ENCODE results near the gene AMER3. TPM values are rescaled to one million over a fixed set of nuclear protein-coding genes. Genes with fewer than 3 reads are reported as not detected.
"Not testable (repeated sequence)": the region's sequence is repeated elsewhere in the genome, so short reads cannot be mapped to it uniquely, and the experiment has no call there.

Gene AMER3
- total RNA-seq, 2 donors from 2014 or later: 0.33 to 0.78 TPM

DNA sequence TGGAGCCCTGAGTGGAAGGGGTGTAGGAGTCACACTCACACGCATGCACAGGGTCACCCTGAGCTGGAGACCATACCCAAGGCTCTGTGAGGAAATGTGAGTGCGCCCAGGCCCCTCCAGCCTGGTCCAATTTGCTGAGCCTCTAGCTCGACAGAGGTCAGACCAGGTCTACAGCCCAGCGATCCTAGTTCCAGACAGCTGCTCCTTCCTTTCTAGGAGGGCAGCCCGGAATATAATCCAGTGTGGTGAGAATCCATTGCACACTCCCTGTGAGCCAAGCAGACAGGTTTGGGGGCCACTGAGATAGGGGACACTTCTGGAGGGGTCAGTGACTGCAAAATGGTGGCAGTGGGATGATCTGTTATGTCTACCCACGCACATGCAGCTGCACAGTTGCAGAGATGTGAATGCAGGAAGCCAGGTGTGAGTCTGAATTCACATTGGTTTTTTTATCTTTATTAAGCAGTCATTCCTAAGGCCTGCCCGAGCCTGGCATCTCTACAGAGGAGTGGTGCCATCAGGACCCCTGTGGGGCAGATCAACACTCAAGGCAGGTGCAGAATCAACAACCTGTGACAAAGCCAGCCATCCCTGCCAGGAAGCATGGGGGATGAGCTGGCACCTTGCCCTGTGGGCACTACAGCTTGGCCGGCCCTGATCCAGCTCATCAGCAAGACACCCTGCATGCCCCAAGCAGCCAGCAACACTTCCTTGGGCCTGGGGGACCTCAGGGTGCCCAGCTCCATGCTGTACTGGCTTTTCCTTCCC, 26.6 kb upstream of the AMER3 start, which contains the start of gene GPR148:
Gene GPR148 (plus strand): TSS at position 522 of the 768 bp plus-strand sequence. CDS start 82 bp downstream, at position 604.
- WGBS, 2 donors: 81 to 85% methylated on average over 2 to 8 of the region's 8 CpGs
- no peaks in the 10 kb centered on the region for H3K36me3 ChIP-seq (replicated peaks in 1 of 2; ENCODE audit: insufficient read depth in 1 of 2, low read depth in 2 of 2)
- no peak within 1 kb of the TSS for H3K4me3 ChIP-seq
- no peaks in the 10 kb centered on the region for H3K9me3 ChIP-seq
- intact Hi-C loops (cut with DNase I): no loop called here
- H3K27me3 ChIP-seq: no peaks in the 10 kb centered on the region
- H3K4me1 ChIP-seq: peaks cover 25% of the 10 kb centered on the region
- DNase-seq (peak in 1 of 4 donors; percentile 36), ATAC-seq (no peak)
- H3K27ac ChIP-seq: peak within 1 kb of the TSS; percentile 74 to 83 (median 80)
- no peak for TF ChIP-seq POLR2A (IDR thresholded peaks at IDR 0.05)
- TF ChIP-seq, protein P1, sequence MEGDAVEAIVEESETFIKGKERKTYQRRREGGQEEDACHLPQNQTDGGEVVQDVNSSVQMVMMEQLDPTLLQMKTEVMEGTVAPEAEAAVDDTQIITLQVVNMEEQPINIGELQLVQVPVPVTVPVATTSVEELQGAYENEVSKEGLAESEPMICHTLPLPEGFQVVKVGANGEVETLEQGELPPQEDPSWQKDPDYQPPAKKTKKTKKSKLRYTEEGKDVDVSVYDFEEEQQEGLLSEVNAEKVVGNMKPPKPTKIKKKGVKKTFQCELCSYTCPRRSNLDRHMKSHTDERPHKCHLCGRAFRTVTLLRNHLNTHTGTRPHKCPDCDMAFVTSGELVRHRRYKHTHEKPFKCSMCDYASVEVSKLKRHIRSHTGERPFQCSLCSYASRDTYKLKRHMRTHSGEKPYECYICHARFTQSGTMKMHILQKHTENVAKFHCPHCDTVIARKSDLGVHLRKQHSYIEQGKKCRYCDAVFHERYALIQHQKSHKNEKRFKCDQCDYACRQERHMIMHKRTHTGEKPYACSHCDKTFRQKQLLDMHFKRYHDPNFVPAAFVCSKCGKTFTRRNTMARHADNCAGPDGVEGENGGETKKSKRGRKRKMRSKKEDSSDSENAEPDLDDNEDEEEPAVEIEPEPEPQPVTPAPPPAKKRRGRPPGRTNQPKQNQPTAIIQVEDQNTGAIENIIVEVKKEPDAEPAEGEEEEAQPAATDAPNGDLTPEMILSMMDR (IDR thresholded peaks at IDR 0.05): no peak

DNA sequence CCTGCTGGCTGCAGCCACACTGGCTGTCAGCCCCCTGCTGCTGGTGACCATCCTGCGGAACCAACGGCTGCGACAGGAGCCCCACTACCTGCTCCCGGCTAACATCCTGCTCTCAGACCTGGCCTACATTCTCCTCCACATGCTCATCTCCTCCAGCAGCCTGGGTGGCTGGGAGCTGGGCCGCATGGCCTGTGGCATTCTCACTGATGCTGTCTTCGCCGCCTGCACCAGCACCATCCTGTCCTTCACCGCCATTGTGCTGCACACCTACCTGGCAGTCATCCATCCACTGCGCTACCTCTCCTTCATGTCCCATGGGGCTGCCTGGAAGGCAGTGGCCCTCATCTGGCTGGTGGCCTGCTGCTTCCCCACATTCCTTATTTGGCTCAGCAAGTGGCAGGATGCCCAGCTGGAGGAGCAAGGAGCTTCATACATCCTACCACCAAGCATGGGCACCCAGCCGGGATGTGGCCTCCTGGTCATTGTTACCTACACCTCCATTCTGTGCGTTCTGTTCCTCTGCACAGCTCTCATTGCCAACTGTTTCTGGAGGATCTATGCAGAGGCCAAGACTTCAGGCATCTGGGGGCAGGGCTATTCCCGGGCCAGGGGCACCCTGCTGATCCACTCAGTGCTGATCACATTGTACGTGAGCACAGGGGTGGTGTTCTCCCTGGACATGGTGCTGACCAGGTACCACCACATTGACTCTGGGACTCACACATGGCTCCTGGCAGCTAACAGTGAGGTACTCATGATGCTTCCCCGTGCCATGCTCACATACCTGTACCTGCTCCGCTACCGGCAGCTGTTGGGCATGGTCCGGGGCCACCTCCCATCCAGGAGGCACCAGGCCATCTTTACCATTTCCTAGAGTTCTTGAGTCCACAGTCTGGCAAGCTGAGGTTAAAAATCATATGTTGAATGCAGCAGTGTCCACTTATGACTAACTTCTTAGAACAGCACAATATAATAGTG, 25.7 kb upstream of the AMER3 start:
- no peaks in the 10 kb centered on the region for H3K36me3 ChIP-seq (replicated peaks in 1 of 2; ENCODE audit: insufficient read depth in 1 of 2, low read depth in 2 of 2)
- peaks cover 25% of the 10 kb centered on the region for H3K4me1 ChIP-seq
- H3K9me3 ChIP-seq: no peaks in the 10 kb centered on the region
- no peak overlapping the region for H3K4me3 ChIP-seq
- 90 to 96% methylated on average over 12 to 17 of the region's 17 CpGs for WGBS, 2 donors
- H3K27ac ChIP-seq: peak overlapping the region in 1 of 4 donors; percentile 80
- intact Hi-C loops (cut with DNase I): no loop called here
- TF ChIP-seq, protein P1 (IDR thresholded peaks at IDR 0.05): no peak
- TF ChIP-seq POLR2A (IDR thresholded peaks at IDR 0.05): no peak
- DNase-seq: peak in 1 of 4 donors; percentile 22
- no peaks in the 10 kb centered on the region for H3K27me3 ChIP-seq
- ATAC-seq: no peak

DNA sequence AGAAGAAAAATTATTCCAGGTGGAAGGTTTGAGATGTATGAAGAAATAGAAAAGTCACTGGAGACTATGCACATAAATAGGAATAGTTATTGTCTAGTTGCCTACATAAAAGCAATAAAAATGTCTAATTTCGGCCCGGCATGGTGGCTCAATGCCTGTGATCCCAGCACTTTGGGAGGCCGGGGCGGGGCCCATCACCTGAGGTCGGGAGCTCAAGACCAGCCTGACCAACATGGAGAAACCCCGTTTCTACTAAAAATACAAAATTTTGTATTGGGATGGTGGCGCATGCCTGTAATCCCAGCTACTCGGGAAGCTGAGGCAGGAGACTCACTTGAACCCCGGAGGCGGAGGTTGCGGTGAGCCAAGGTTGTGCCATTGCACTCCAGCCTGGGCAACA, 23.1 kb upstream of the AMER3 start:
- DNase-seq; H3K27ac ChIP-seq; intact Hi-C loops (cut with DNase I); H3K27me3 ChIP-seq; H3K36me3 ChIP-seq (replicated peaks in 1 of 2; ENCODE audit: insufficient read depth in 1 of 2, low read depth in 2 of 2); H3K4me3 ChIP-seq; ATAC-seq; H3K9me3 ChIP-seq: not testable (repeated sequence)
- WGBS, 2 donors: 91 to 96% methylated on average over 11 of the region's 11 CpGs
- peaks cover 13% of the 10 kb centered on the region for H3K4me1 ChIP-seq

DNA sequence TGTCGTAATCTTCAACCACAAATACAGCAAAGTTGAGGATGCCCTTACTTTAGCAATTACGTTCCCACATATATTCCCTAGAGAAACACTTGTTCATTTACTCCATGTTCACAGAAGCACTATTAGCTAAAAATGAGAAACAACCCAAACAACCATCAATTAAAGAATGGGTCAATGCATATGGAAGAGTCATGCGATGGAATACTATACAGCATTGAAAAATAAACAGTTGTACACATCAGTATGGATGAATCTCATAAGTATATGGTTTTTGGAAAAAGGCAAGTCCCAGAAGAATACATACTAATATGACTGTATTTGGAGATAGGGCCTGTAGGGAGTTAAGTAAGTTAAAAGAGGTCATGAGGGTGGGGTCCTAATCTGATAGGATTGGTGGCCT, 20.1 kb upstream of the AMER3 start:
- DNase-seq (no peak), ATAC-seq (no peak)
- Histone ChIP-seq H3K4me1 (no peaks in the 10 kb centered on the region), H3K4me3 (no peak overlapping the region), H3K36me3 (replicated peaks in 1 of 2; ENCODE audit: insufficient read depth in 1 of 2, low read depth in 2 of 2) (no peaks in the 10 kb centered on the region), H3K27me3 (no peaks in the 10 kb centered on the region), H3K9me3 (no peaks in the 10 kb centered on the region), H3K27ac (no peak overlapping the region)
- WGBS, 2 donors: 92 to 95% methylated on average over 3 of the region's 3 CpGs
- TF ChIP-seq POLR2A (IDR thresholded peaks at IDR 0.05): no peak
- TF ChIP-seq, protein P1 (IDR thresholded peaks at IDR 0.05): no peak
- intact Hi-C loops (cut with DNase I): no loop called here

DNA sequence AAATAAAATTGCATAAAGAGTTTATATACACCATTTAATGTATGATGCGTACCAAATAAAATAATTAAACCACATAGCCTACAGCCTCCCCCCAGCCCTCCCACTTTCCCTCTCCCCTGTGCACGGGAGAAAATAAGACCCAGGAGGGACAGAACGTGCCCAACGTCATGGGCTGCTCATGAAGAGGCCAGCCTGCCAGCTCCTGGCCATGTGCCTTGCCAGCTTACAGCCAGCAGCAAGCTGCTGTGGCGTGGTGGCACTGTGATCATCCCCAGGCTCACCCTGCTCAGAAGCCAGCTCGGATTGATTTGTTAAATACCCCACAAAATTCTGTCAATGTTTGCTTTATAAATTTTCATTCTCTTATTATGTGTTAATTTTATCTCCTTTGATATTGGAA, 18.9 kb upstream of the AMER3 start:
- intact Hi-C loops (cut with DNase I): no loop called here

More for the DNA sequence above, 18.9 kb upstream of the AMER3 start:
- Histone ChIP-seq H3K36me3 (replicated peaks in 1 of 2; ENCODE audit: insufficient read depth in 1 of 2, low read depth in 2 of 2) (no peaks in the 10 kb centered on the region), H3K4me1 (no peaks in the 10 kb centered on the region), H3K27ac (no peak overlapping the region), H3K27me3 (no peaks in the 10 kb centered on the region), H3K9me3 (no peaks in the 10 kb centered on the region), H3K4me3 (no peak overlapping the region)
- WGBS, 2 donors: 67 to 86% methylated on average over 6 of the region's 6 CpGs
- no peak for ATAC-seq
- DNase-seq: no peak
- no peak for TF ChIP-seq POLR2A (IDR thresholded peaks at IDR 0.05)
- TF ChIP-seq, protein P1 (IDR thresholded peaks at IDR 0.05): no peak
